ENCODE data around the gene ALG8.

Gene ALG8

DNA sequence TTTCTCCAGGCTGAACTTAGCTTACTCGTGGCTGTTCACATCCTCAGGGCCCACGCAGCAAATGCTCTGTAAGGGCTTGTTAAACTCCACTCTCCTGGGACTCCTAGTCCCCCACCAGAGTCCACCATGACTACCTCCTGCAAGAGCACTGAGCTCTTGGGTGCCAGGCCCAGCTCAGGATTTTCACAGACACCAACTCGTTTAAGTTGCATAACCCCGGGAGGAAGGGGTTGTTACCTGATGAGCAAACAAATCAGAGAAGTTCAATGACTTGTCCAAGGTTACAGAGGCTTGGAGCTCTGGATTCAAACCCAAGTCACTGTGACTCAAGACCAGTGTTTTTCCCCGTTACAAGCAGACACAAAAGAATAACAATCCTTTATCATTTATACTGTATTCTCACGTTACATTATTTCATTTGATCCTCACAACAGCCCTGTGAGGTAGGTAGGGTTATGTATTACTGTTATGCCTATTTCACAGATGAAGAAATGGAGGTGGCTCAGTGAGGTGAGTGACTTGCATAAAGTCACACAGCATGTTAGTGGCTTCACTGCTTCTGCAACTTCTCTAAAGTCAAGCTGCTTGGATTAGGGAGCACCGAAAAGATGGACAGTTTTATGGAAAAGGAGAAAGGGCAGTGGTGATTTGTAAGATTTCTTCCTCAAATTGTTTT is 31.6 kb upstream of the ALG8 start:
- no peak overlapping the region for H4K5ac ChIP-seq (ENCODE audit: low read length)
- H3K23ac ChIP-seq (ENCODE audit: low read length): no peak overlapping the region
- WGBS (ENCODE audit: extremely low coverage, insufficient coverage, low lambda C conversion rate): no CpG with 5 or more reads among the region's 7 CpGs
- H3K27me3 ChIP-seq (ENCODE audit: insufficient read depth, low read length, poor library complexity): no peaks in the 10 kb centered on the region
- H3K36me3 ChIP-seq (ENCODE audit: control insufficient read depth, insufficient read depth, low read length): no peaks in the 10 kb centered on the region
- H3K4me2 ChIP-seq (ENCODE audit: low read length): no peak overlapping the region
- no peak overlapping the region for H3K56ac ChIP-seq (ENCODE audit: low read length)
- H3K18ac ChIP-seq (ENCODE audit: low read length): no peak overlapping the region
- no peak overlapping the region for H3K9ac ChIP-seq (ENCODE audit: low read length)
- H2AK5ac ChIP-seq (ENCODE audit: low read length): no peak overlapping the region
- no peak overlapping the region for H2BK120ac ChIP-seq (ENCODE audit: low read depth, low read length)
- no peaks in the 10 kb centered on the region for H3K79me2 ChIP-seq (ENCODE audit: control insufficient read depth, insufficient read depth, low read length)
- no peak overlapping the region for H4K8ac ChIP-seq (ENCODE audit: low read depth, low read length)
- no peak overlapping the region for H2BK5ac ChIP-seq (ENCODE audit: low read length)
- peaks cover 3% of the 10 kb centered on the region for H3K4me1 ChIP-seq (ENCODE audit: control insufficient read depth, low read depth, low read length)
- no peak overlapping the region for H3K27ac ChIP-seq (ENCODE audit: low read depth, low read length)
- H2BK15ac ChIP-seq (replicated peaks; ENCODE audit: low read depth): no peak overlapping the region
- no peak for DNase-seq
- H3K79me1 ChIP-seq (ENCODE audit: low read length): no peaks in the 10 kb centered on the region
- H3K4me3 ChIP-seq (ENCODE audit: low read length): no peak overlapping the region
- H3K4ac ChIP-seq (ENCODE audit: low read depth, low read length): no peak overlapping the region

DNA sequence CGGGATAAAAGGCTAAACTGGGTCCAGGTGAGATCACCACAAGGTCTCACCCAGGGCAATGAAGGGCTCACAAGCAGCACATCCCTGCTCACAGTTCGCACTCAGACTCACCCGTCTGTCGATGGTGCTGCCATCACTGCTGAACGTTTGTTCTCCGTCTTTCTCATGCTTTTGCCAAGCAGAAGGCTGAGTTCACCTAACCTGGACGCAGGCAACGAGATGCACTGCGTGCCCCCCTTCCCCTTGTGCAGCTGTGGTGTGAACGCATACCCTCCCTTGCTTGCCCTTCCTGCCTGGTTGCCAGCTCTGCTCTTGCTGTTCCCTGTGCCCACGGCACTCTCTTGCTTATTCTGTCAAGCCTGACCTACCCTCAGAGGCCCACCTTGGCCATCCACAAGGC is 31.0 kb upstream of the ALG8 start:
- Histone ChIP-seq H3K56ac (ENCODE audit: low read length) (no peak overlapping the region), H3K79me1 (ENCODE audit: low read length) (no peaks in the 10 kb centered on the region), H2AK5ac (ENCODE audit: low read length) (no peak overlapping the region), H2BK15ac (replicated peaks; ENCODE audit: low read depth) (no peak overlapping the region), H3K36me3 (ENCODE audit: control insufficient read depth, insufficient read depth, low read length) (no peaks in the 10 kb centered on the region), H3K9ac (ENCODE audit: low read length) (no peak overlapping the region), H4K8ac (ENCODE audit: low read depth, low read length) (no peak overlapping the region), H4K5ac (ENCODE audit: low read length) (no peak overlapping the region), H3K4ac (ENCODE audit: low read depth, low read length) (no peak overlapping the region), H3K79me2 (ENCODE audit: control insufficient read depth, insufficient read depth, low read length) (no peaks in the 10 kb centered on the region), H3K23ac (ENCODE audit: low read length) (no peak overlapping the region), H3K27me3 (ENCODE audit: insufficient read depth, low read length, poor library complexity) (no peaks in the 10 kb centered on the region), H3K27ac (ENCODE audit: low read depth, low read length) (no peak overlapping the region), H3K4me1 (ENCODE audit: control insufficient read depth, low read depth, low read length) (peaks cover 3% of the 10 kb centered on the region), H3K4me3 (ENCODE audit: low read length) (no peak overlapping the region), H3K18ac (ENCODE audit: low read length) (no peak overlapping the region), H3K4me2 (ENCODE audit: low read length) (no peak overlapping the region), H2BK5ac (ENCODE audit: low read length) (no peak overlapping the region), H2BK120ac (ENCODE audit: low read depth, low read length) (no peak overlapping the region)
- no peak for DNase-seq
- no CpG with 5 or more reads among the region's 11 CpGs for WGBS (ENCODE audit: extremely low coverage, insufficient coverage, low lambda C conversion rate)

DNA sequence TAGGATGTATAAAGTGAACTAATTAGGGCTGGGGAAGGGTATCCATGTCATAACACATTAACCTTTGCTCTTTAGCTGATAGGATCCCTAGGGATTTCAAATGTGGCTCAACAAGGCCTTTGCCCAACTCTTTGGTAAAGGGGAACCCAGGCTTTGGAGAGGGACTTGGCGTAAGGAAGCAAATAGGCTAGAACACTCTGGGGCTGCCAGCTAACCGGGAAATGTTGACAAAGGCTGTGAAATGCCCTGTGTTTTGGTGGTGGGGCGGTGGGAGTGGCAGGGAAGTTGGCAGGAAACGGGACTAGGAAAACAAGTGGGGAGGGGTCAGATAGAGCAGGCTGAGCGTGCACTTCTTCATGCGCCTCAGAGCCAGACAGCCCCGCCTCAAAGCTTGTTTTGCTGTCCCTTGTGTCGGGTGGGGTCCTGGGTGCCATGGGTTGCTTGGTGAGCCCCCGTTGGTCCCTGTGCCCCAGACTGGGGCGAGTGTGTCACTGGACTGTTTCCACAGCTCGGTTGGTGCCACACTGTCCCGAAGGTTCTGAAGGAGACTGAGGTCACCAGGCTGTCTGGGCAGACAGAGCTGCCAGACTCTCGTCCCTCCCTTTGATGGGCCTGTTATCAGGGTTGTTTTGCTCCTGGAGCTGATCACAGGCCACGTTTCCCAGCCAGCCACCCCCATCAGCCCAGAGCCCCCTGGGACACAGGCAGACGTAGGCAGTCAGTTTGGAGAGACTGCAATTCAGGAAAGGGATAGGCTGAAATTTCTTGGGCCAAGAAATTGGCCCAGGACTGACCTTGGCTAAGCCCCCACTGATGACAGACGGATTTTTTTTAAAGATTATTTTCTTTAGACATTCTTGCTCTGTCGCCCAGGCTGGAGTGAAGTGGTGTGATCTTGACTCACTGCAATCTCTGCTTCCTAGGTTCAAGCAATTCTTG is 29.4 kb upstream of the ALG8 start:
- DNase-seq: peak; percentile 50
- H2BK15ac ChIP-seq (replicated peaks; ENCODE audit: low read depth): no peak overlapping the region

DNA sequence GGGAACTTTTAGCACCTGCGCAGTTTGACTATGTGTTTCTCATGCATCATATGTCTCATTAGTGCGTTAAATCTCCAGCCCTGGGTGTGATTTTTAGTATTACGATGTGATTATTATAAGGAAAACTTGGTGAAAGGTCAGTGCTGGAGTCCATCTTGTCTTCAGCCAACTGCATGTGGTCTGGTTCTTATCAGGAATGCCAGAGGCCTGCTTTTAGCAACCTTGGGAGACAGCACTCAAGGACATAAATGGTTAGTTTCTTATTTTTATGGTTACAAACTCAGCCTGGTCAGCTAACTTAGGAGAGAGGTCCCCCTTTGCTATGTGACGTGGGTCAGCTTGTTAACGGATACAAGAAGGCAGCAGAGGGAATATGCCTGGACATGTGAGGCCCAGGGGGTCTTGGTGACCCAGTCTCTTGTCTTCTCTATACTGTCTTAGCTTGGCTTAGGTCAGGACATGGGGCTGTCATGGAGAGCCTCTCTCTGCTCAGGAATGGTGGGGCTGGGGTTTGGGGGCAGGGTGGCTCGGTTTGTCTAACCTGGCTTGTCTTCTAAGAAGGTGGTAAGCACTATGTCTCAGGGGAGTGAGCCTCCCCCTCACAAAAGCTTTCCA is 27.5 kb upstream of the ALG8 start:
- Histone ChIP-seq H3K79me2 (ENCODE audit: control insufficient read depth, insufficient read depth, low read length) (no peaks in the 10 kb centered on the region), H3K4ac (ENCODE audit: low read depth, low read length) (no peak overlapping the region), H2BK5ac (ENCODE audit: low read length) (no peak overlapping the region), H3K56ac (ENCODE audit: low read length) (peak overlapping the region; percentile 4), H3K27ac (ENCODE audit: low read depth, low read length) (no peak overlapping the region), H2AK5ac (ENCODE audit: low read length) (no peak overlapping the region), H2BK15ac (replicated peaks; ENCODE audit: low read depth) (no peak overlapping the region), H4K8ac (ENCODE audit: low read depth, low read length) (no peak overlapping the region), H3K4me1 (ENCODE audit: control insufficient read depth, low read depth, low read length) (peaks cover 3% of the 10 kb centered on the region), H3K18ac (ENCODE audit: low read length) (no peak overlapping the region), H3K36me3 (ENCODE audit: control insufficient read depth, insufficient read depth, low read length) (no peaks in the 10 kb centered on the region), H3K23ac (ENCODE audit: low read length) (no peak overlapping the region), H3K79me1 (ENCODE audit: low read length) (no peaks in the 10 kb centered on the region), H2BK120ac (ENCODE audit: low read depth, low read length) (no peak overlapping the region), H3K4me2 (ENCODE audit: low read length) (no peak overlapping the region), H4K5ac (ENCODE audit: low read length) (no peak overlapping the region), H3K27me3 (ENCODE audit: insufficient read depth, low read length, poor library complexity) (no peaks in the 10 kb centered on the region), H3K9ac (ENCODE audit: low read length) (no peak overlapping the region), H3K4me3 (ENCODE audit: low read length) (no peak overlapping the region)
- no CpG with 5 or more reads among the region's 6 CpGs for WGBS (ENCODE audit: extremely low coverage, insufficient coverage, low lambda C conversion rate)
- DNase-seq: no peak

More for the DNA sequence above, 29.4 kb upstream of the ALG8 start:
- no peak overlapping the region for H3K9ac ChIP-seq (ENCODE audit: low read length)
- no peak overlapping the region for H3K27ac ChIP-seq (ENCODE audit: low read depth, low read length)
- no peak overlapping the region for H3K4me3 ChIP-seq (ENCODE audit: low read length)
- H4K8ac ChIP-seq (ENCODE audit: low read depth, low read length): no peak overlapping the region
- no peaks in the 10 kb centered on the region for H3K36me3 ChIP-seq (ENCODE audit: control insufficient read depth, insufficient read depth, low read length)
- H3K79me2 ChIP-seq (ENCODE audit: control insufficient read depth, insufficient read depth, low read length): no peaks in the 10 kb centered on the region
- H2AK5ac ChIP-seq (ENCODE audit: low read length): no peak overlapping the region
- peak overlapping the region; percentile 10 for H3K56ac ChIP-seq (ENCODE audit: low read length)
- no peak overlapping the region for H3K4ac ChIP-seq (ENCODE audit: low read depth, low read length)
- no peak overlapping the region for H3K4me2 ChIP-seq (ENCODE audit: low read length)
- WGBS (ENCODE audit: extremely low coverage, insufficient coverage, low lambda C conversion rate): no CpG with 5 or more reads among the region's 17 CpGs
- peaks cover 3% of the 10 kb centered on the region for H3K4me1 ChIP-seq (ENCODE audit: control insufficient read depth, low read depth, low read length)
- H3K79me1 ChIP-seq (ENCODE audit: low read length): no peaks in the 10 kb centered on the region
- H3K18ac ChIP-seq (ENCODE audit: low read length): no peak overlapping the region
- H2BK5ac ChIP-seq (ENCODE audit: low read length): no peak overlapping the region
- no peak overlapping the region for H4K5ac ChIP-seq (ENCODE audit: low read length)
- H3K23ac ChIP-seq (ENCODE audit: low read length): no peak overlapping the region
- no peaks in the 10 kb centered on the region for H3K27me3 ChIP-seq (ENCODE audit: insufficient read depth, low read length, poor library complexity)
- H2BK120ac ChIP-seq (ENCODE audit: low read depth, low read length): no peak overlapping the region

DNA sequence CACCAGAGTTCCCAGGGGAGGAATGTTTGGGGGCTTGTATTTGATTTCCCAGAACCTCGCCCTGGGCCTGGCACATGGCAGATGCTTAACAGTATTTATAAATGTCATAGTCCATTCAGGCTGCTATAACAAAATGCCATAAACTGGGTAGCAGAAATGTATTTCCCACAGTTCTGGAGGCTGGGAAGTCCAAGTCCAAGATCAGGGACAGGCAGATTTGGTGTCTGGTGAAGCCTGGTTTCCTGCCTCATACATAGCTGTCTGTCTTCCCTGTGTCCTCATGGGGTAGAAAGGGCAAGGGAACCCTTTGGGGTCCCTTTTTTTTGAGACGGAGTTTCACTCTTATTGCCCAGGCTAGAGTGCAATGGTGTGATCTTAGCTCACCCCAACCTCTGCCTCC is 25.0 kb upstream of the ALG8 start:
- H3K4me3 ChIP-seq (ENCODE audit: low read length): no peak overlapping the region
- no peak overlapping the region for H3K27ac ChIP-seq (ENCODE audit: low read depth, low read length)
- DNase-seq: no peak
- no peak overlapping the region for H3K4me2 ChIP-seq (ENCODE audit: low read length)
- no peak overlapping the region for H3K9ac ChIP-seq (ENCODE audit: low read length)
- no peaks in the 10 kb centered on the region for H3K36me3 ChIP-seq (ENCODE audit: control insufficient read depth, insufficient read depth, low read length)
- H3K79me2 ChIP-seq (ENCODE audit: control insufficient read depth, insufficient read depth, low read length): no peaks in the 10 kb centered on the region
- H3K23ac ChIP-seq (ENCODE audit: low read length): no peak overlapping the region
- no CpG with 5 or more reads among the region's 2 CpGs for WGBS (ENCODE audit: extremely low coverage, insufficient coverage, low lambda C conversion rate)
- no peak overlapping the region for H4K8ac ChIP-seq (ENCODE audit: low read depth, low read length)
- no peak overlapping the region for H3K18ac ChIP-seq (ENCODE audit: low read length)
- no peak overlapping the region for H3K4ac ChIP-seq (ENCODE audit: low read depth, low read length)
- no peaks in the 10 kb centered on the region for H3K79me1 ChIP-seq (ENCODE audit: low read length)
- H2BK120ac ChIP-seq (ENCODE audit: low read depth, low read length): no peak overlapping the region
- no peak overlapping the region for H2BK15ac ChIP-seq (replicated peaks; ENCODE audit: low read depth)
- no peak overlapping the region for H2AK5ac ChIP-seq (ENCODE audit: low read length)
- H4K5ac ChIP-seq (ENCODE audit: low read length): no peak overlapping the region
- no peak overlapping the region for H2BK5ac ChIP-seq (ENCODE audit: low read length)
- H3K27me3 ChIP-seq (ENCODE audit: insufficient read depth, low read length, poor library complexity): no peaks in the 10 kb centered on the region
- H3K4me1 ChIP-seq (ENCODE audit: control insufficient read depth, low read depth, low read length): peaks cover 3% of the 10 kb centered on the region
- H3K56ac ChIP-seq (ENCODE audit: low read length): no peak overlapping the region

Measured in mesendoderm (in vitro differentiated cells).